B cell (primary cell): ENCODE data around the gene DNAJA2. TPM values are rescaled to one million over a fixed set of nuclear protein-coding genes. Genes with fewer than 3 reads are reported as not detected.
A peak's percentile ranks its signal among the peaks of the same experiment; 100 is the strongest.

Experiments
- ATAC-seq: fragments of 200-7000 bp; cut with Tn5 transposase; one replicate; pipeline ENCODE4 v1.10.0; 2021; ENCODE audit warnings: low read depth, mild to moderate bottlenecking, moderate number of reproducible peaks, moderate library complexity
- CTCF ChIA-PET: fragments of 350-600 bp; sonication (Branson Sonifier 250); formaldehyde crosslinking; loops from one replicate; lab custom pipeline; 2021; ENCODE audit warnings: antibody characterized with exemption, inconsistent platforms; lab: Charles Lee
- POLR2A ChIA-PET: fragments of 350-600 bp; sonication (Branson Sonifier 250); formaldehyde crosslinking; loops from one replicate; lab custom pipeline; 2021; ENCODE audit warnings: antibody characterized with exemption; lab: Charles Lee
- DNase-seq: peaks from one replicate; pipeline ENCODE4 v3.0.0; 2013
- H2AFZ ChIP-seq: 2 replicates; pipeline ENCODE4 v1.6.1; 2012; ENCODE audit warnings: mild to moderate bottlenecking, low read depth, low read length; ENCODE audit not compliant: insufficient read depth, poor library complexity, severe bottlenecking
- H3K27ac ChIP-seq, 2 donors: 1 replicate in 1 of 2; 2 replicates in 1 of 2; pipeline ENCODE4 v1.5.1; 2012 to 2013; ENCODE audit warnings: low read length in 2 of 2, mild to moderate bottlenecking in 2 of 2, moderate library complexity in 1 of 2
- H3K27me3 ChIP-seq, 4 experiments: fragments of 200-600 bp in 1 of 4; sonication (generic) in 1 of 4; replicated peaks in 1 of 4; 1 replicate in 2 of 4; 2 replicates in 2 of 4; pipeline versions ENCODE4 v1.6.1 to v1.7.0; 2013 to 2016; ENCODE audit warnings: low read length in 3 of 4, mild to moderate bottlenecking in 2 of 4, mixed read lengths in 1 of 4, moderate library complexity in 1 of 4; ENCODE audit not compliant: insufficient read depth in 4 of 4, control insufficient read depth in 3 of 4; ENCODE audit errors: control extremely low read depth in 1 of 4
- H3K36me3 ChIP-seq, 2 experiments: replicated peaks in 1 of 2; 1 replicate in 1 of 2; 2 replicates in 1 of 2; pipeline versions ENCODE4 v1.6.1 to v1.7.1; 2013; ENCODE audit warnings: low read length in 1 of 2; ENCODE audit not compliant: insufficient read depth in 2 of 2, control insufficient read depth in 1 of 2; ENCODE audit errors: control extremely low read depth in 1 of 2, extremely low read depth in 1 of 2
- H3K4me1 ChIP-seq, 2 donors: fragments of 200-600 bp in 1 of 2; sonication (generic) in 1 of 2; 1 replicate in 1 of 2; 2 replicates in 1 of 2; pipeline versions ENCODE4 v1.5.1 to v1.6.1; 2013 to 2017; ENCODE audit warnings: low read length in 2 of 2; ENCODE audit not compliant: control insufficient read depth in 2 of 2, insufficient read depth in 2 of 2
- H3K4me2 ChIP-seq: replicated peaks from 2 replicates; pipeline ENCODE3; 2012; ENCODE audit warnings: mild to moderate bottlenecking, low read depth, low read length; ENCODE audit not compliant: poor library complexity, severe bottlenecking
- H3K4me3 ChIP-seq, 5 experiments: fragments of 200-600 bp in 1 of 5; sonication (generic) in 1 of 5; 1 replicate in 3 of 5; 2 replicates in 2 of 5; pipeline versions ENCODE4 v1.5.1 to v1.7.0; 2011 to 2016; ENCODE audit warnings: low read length in 4 of 5, mild to moderate bottlenecking in 4 of 5, low read depth in 2 of 5, control low read depth in 1 of 5, moderate library complexity in 1 of 5; ENCODE audit not compliant: insufficient read depth in 1 of 5; ENCODE audit errors: control extremely low read depth in 1 of 5, extremely low read depth in 1 of 5
- H3K79me2 ChIP-seq: fragments of 200-600 bp; sonication (generic); one replicate; pipeline ENCODE4 v1.6.0; 2016; ENCODE audit warnings: low read length; ENCODE audit not compliant: control insufficient read depth, insufficient read depth
- H3K9ac ChIP-seq: fragments of 200-600 bp; sonication (generic); 2 replicates; pipeline ENCODE4 v1.6.1; 2017; ENCODE audit warnings: mild to moderate bottlenecking, low read length, moderate library complexity
- H3K9me3 ChIP-seq, 3 donors: one replicate each; pipeline versions ENCODE4 v1.6.1 to v1.7.1; 2013; ENCODE audit warnings: low read length in 2 of 3; ENCODE audit not compliant: control insufficient read depth in 2 of 3, insufficient read depth in 1 of 3; ENCODE audit errors: control extremely low read depth in 1 of 3
- H4K20me1 ChIP-seq: 2 replicates; pipeline ENCODE4 v1.6.0; 2012; ENCODE audit warnings: mild to moderate bottlenecking, low read length; ENCODE audit not compliant: insufficient read depth, control insufficient read depth, poor library complexity, severe bottlenecking
- H3K27ac Mint-ChIP-seq: one replicate; pipeline ENCODE4 v1.8.0; 2021; ENCODE audit warnings: mixed read lengths
- H3K27me3 Mint-ChIP-seq: one replicate; pipeline ENCODE4 v1.8.0; 2021; ENCODE audit warnings: mixed read lengths
- H3K4me1 Mint-ChIP-seq: one replicate; pipeline ENCODE4 v1.8.0; 2021; ENCODE audit warnings: mixed read lengths
- H3K4me3 Mint-ChIP-seq: one replicate; pipeline ENCODE4 v1.8.0; 2021; ENCODE audit warnings: mixed read lengths
- H3K9me3 Mint-ChIP-seq: one replicate; pipeline ENCODE4 v1.8.0; 2022; ENCODE audit warnings: mixed read lengths; ENCODE audit not compliant: insufficient read depth
- CTCF ChIP-seq: fragments of 200-600 bp; IDR thresholded peaks from one replicate; pipeline ENCODE4 v1.8.0; 2022; ENCODE audit warnings: antibody characterized with exemption, mild to moderate bottlenecking
- EZH2 ChIP-seq: IDR thresholded peaks from 2 replicates; pipeline ENCODE4 v1.6.1; 2012; ENCODE audit warnings: borderline replicate concordance, low read depth, mild to moderate bottlenecking, moderate library complexity, low read length; ENCODE audit not compliant: insufficient read depth, poor library complexity, severe bottlenecking
- WGBS: methylation state at CpG from one replicate; pipeline ENCODE4 v1.1.5; 2013; ENCODE audit warnings: missing lambda C conversion rate; ENCODE audit not compliant: insufficient coverage; 5-methylcytosine and 5-hydroxymethylcytosine counted together
- intact Hi-C: fragments of 100-400 bp; cut with micrococcal nuclease; formaldehyde crosslinking; loops from one replicate; pipeline ENCODE4 v1.10.0; 2022
- polyA plus RNA-seq: library from polyadenylated mRNA; depleted of rRNA; stranded (reverse); fragments of >200 nt; gene quantifications from 2 replicates; pipeline ENCODE4 v1.2.3, GENCODE V29; 2012
- total RNA-seq, 2 donors: library from RNA; stranded (reverse); fragments of 120-200 nt in 1 of 2; gene quantifications; 1 replicate in 1 of 2; 2 replicates in 1 of 2; pipeline versions ENCODE4 v1.2.3 to v1.2.4, GENCODE V29; 2013 to 2022

DNAJA2 gene
- total and polyA plus RNA-seq, 2 donors (not counting 1 experiment from before 2014, with no cell fraction given): 8.8 to 57.0 TPM

GRCh38 chr16:46922239-46922638, 51.2 kb downstream of the DNAJA2 start:
- Histone ChIP-seq H3K79me2 (no peaks in the 10 kb centered on the region), H3K36me3 (peaks cover 0 to 29% of the 10 kb centered on the region in 2 experiments), H3K4me2 (no peak overlapping the region), H3K27me3 (no peaks in the 10 kb centered on the region), H3K9ac (no peak overlapping the region), H4K20me1 (no peaks in the 10 kb centered on the region), H2AFZ (no peak overlapping the region), H3K4me3 (no peak overlapping the region), H3K27ac (no peak overlapping the region), H3K4me1 (peaks cover 20 to 37% of the 10 kb centered on the region in 2 donors), H3K9me3 (no peaks in the 10 kb centered on the region)
- WGBS: 96% methylated on average over 10 of the region's 10 CpGs
- Mint-ChIP-seq H3K4me1 (peaks cover 38% of the 10 kb centered on the region), H3K4me3 (no peak overlapping the region), H3K9me3 (no peaks in the 10 kb centered on the region), H3K27me3 (no peaks in the 10 kb centered on the region), H3K27ac (no peak overlapping the region)
- ATAC-seq (no peak), DNase-seq (no peak)
- intact Hi-C loops: loop anchor here (10.0 kb wide), 1 partner anchor 367 kb away; no protein-coding TSS in a partner anchor
- CTCF ChIA-PET: interaction anchor here (7.6 kb wide), 2 partner anchors 12 to 70 kb away, joined by 81 to 149 read pairs; no protein-coding TSS in a partner anchor
- POLR2A ChIA-PET: no interaction called here
- TF ChIP-seq CTCF (no peak), EZH2 (no peak)

- intact Hi-C loops: loop anchor here (10.0 kb wide), 1 partner anchor 366 kb away; no protein-coding TSS in a partner anchor
- no peaks in the 10 kb centered on the region for H4K20me1 ChIP-seq
- H3K79me2 ChIP-seq: peaks cover 2% of the 10 kb centered on the region
- Mint-ChIP-seq H3K4me3 (peak overlapping the region; percentile 6), H3K27ac (peak overlapping the region; percentile 62), H3K9me3 (no peaks in the 10 kb centered on the region), H3K27me3 (no peaks in the 10 kb centered on the region), H3K4me1 (peaks cover 54% of the 10 kb centered on the region)
- TF ChIP-seq EZH2 (no peak), CTCF (no peak)
- H3K27me3 ChIP-seq: no peaks in the 10 kb centered on the region
- H3K4me2 ChIP-seq: no peak overlapping the region
- H3K4me1 ChIP-seq: peaks cover 35 to 54% of the 10 kb centered on the region in 2 donors
- WGBS: 45% methylated on average over 9 of the region's 9 CpGs
- no peak overlapping the region for H3K27ac ChIP-seq
- no peak overlapping the region for H2AFZ ChIP-seq
- no peak overlapping the region for H3K4me3 ChIP-seq
- ATAC-seq: no peak
- ChIA-PET POLR2A (no interaction called here), CTCF (interaction anchor here (1.5 to 7.6 kb wide), 9 partner anchors 9 to 247 kb away, joined by 5 to 149 read pairs (median 20); partner anchors contain the start of gene GPT2)
- H3K9me3 ChIP-seq: peaks cover 0 to 3% (median 0%) of the 10 kb centered on the region in 3 donors
- no peak for DNase-seq
- H3K9ac ChIP-seq: no peak overlapping the region
- H3K36me3 ChIP-seq: peaks cover 0 to 25% of the 10 kb centered on the region in 2 experiments
Observed at GRCh38 chr16:46920402-46921068, 52.9 kb downstream of the DNAJA2 start.
